Kidney (tissue), 14 donors: Measurements from ENCODE around the gene PAX3. TPM values are rescaled to one million over a fixed set of nuclear protein-coding genes. Genes with fewer than 3 reads are reported as not detected.
A peak's percentile ranks its signal among the peaks of the same experiment; 100 is the strongest.

Experiments used
- DNase-seq, 5 donors: peaks; one replicate each; pipeline ENCODE4 v3.0.0-alpha.2; 2013 to 2020
- FAIRE-seq: peaks from 2 replicates; lab custom pipeline; 2012; peaks lifted over from hg19 to GRCh38; lab: Jason Lieb, UNC
- H3K27ac ChIP-seq, 2 donors: one replicate each; pipeline ENCODE4 v1.7.0; 2013; ENCODE audit warnings: low read depth in 2 of 2, low read length in 2 of 2, inconsistent platforms in 1 of 2
- H3K27me3 ChIP-seq: one replicate; pipeline ENCODE4 v1.7.1; 2013; ENCODE audit warnings: low read length, inconsistent platforms; ENCODE audit not compliant: control insufficient read depth, insufficient read depth
- H3K36me3 ChIP-seq, 3 donors: one replicate each; pipeline versions ENCODE4 v1.7.0 to v1.7.1; 2013; ENCODE audit warnings: low read length in 3 of 3, control low read depth in 1 of 3, inconsistent platforms in 1 of 3; ENCODE audit not compliant: insufficient read depth in 3 of 3, control insufficient read depth in 2 of 3
- H3K4me1 ChIP-seq, 3 donors: one replicate each; pipeline versions ENCODE4 v1.7.0 to v1.7.1; 2013; ENCODE audit warnings: low read length in 3 of 3, inconsistent platforms in 1 of 3, low read depth in 1 of 3; ENCODE audit not compliant: control insufficient read depth in 2 of 3, insufficient read depth in 2 of 3
- H3K4me3 ChIP-seq, 3 donors: one replicate each; pipeline versions ENCODE4 v1.7.0 to v1.8.1; 2013; ENCODE audit warnings: low read length in 3 of 3, control low read depth in 1 of 3, inconsistent platforms in 1 of 3
- H3K9ac ChIP-seq, 3 donors: one replicate each; pipeline versions ENCODE4 v1.7.0 to v1.7.1; 2013; ENCODE audit warnings: low read length in 3 of 3, control low read depth in 1 of 3, inconsistent platforms in 1 of 3
- H3K9me3 ChIP-seq, 3 donors: one replicate each; pipeline versions ENCODE4 v1.7.0 to v1.7.1; 2013; ENCODE audit warnings: low read length in 3 of 3, control low read depth in 1 of 3, inconsistent platforms in 1 of 3; ENCODE audit not compliant: control insufficient read depth in 2 of 3, insufficient read depth in 1 of 3
- CTCF ChIP-seq: IDR thresholded peaks from 3 replicates; pipeline ENCODE4 v1.5.1; 2012; ENCODE audit warnings: mild to moderate bottlenecking, moderate library complexity, borderline replicate concordance; ENCODE audit not compliant: insufficient read depth; ENCODE audit errors: extremely low read depth
- intact Hi-C: fragments of 100-400 bp; cut with DNase I; formaldehyde crosslinking; loops from one replicate; pipeline ENCODE4 v1.11.1; 2022
- polyA plus RNA-seq: library from polyadenylated mRNA; stranded (reverse); fragments of 350-450 nt; fragmentation: Illumina TruSeq; extraction: RNeasy Lipid Tissue Mini Kit (QIAGEN cat#74804); gene quantifications from one replicate; pipeline ENCODE4 v1.2.3, GENCODE V29; 2014; ENCODE audit warnings: low read depth, low replicate concordance; ENCODE audit not compliant: insufficient read depth
- total RNA-seq: library from RNA; stranded (reverse); fragmentation: NEBNext Ultra II Directional; extraction: Animal tissue kit (Norgen Biotek cat#: 25700); gene quantifications from one replicate; pipeline ENCODE4 v1.2.1, GENCODE V29; 2021
- donor health status: control.
- donor health status: control.
- donor health status: control.
- donor health status: control.
- donor health status: control.
- donor health status: DM: yes; HTN: yes; CAD: no.
- donor health status: Normal renal cell carcinoma (clear cell type).

The PAX3 gene
- total and polyA plus RNA-seq, 2 donors from 2014 or later, result not detected

GRCh38 chr2:222304737-222305515 lies 6.1 kb upstream of the PAX3 start:
- no peak for TF ChIP-seq CTCF
- Histone ChIP-seq H3K9ac (no peak overlapping the region), H3K4me1 (peaks cover 0 to 15% (median 4%) of the 10 kb centered on the region in 3 donors), H3K9me3 (no peaks in the 10 kb centered on the region), H3K27ac (no peak overlapping the region), H3K27me3 (peaks cover 90% of the 10 kb centered on the region), H3K4me3 (peak overlapping the region in 2 of 3 donors; percentile 36 to 48), H3K36me3 (no peaks in the 10 kb centered on the region)
- intact Hi-C loops, result no loop called here
- peak in 2 of 5 donors; percentile 27 to 30 for DNase-seq
- no peak for FAIRE-seq

GRCh38 chr2:222303828-222304736 lies 5.3 kb upstream of the PAX3 start:
- no peak for TF ChIP-seq CTCF
- Histone ChIP-seq H3K36me3 (no peaks in the 10 kb centered on the region), H3K4me1 (peaks cover 0 to 15% (median 4%) of the 10 kb centered on the region in 3 donors), H3K27ac (no peak overlapping the region), H3K27me3 (peaks cover 90% of the 10 kb centered on the region), H3K9me3 (no peaks in the 10 kb centered on the region), H3K4me3 (no peak overlapping the region), H3K9ac (no peak overlapping the region)
- DNase-seq (peak in 1 of 5 donors; percentile 30), FAIRE-seq (no peak)
- intact Hi-C loops, result no loop called here

GRCh38 chr2:222303045-222303827 lies 4.4 kb upstream of the PAX3 start:
- H3K27me3 ChIP-seq, result peaks cover 86% of the 10 kb centered on the region
- no peak for FAIRE-seq
- intact Hi-C loops, result no loop called here
- no peak overlapping the region for H3K9ac ChIP-seq
- no peak overlapping the region for H3K4me3 ChIP-seq
- H3K9me3 ChIP-seq, result no peaks in the 10 kb centered on the region
- no peak for DNase-seq
- TF ChIP-seq CTCF, result no peak
- peaks cover 0 to 15% (median 4%) of the 10 kb centered on the region in 3 donors for H3K4me1 ChIP-seq
- no peak overlapping the region for H3K27ac ChIP-seq
- H3K36me3 ChIP-seq, result no peaks in the 10 kb centered on the region
